Tibial nerve (tissue), 4 donors: ENCODE data around the gene LEPROT. TPM values are rescaled to one million over a fixed set of nuclear protein-coding genes. Genes with fewer than 3 reads are reported as not detected.

Experiments
- DNase-seq, 2 donors: peaks; one replicate each; pipeline ENCODE4 v3.0.0-alpha.2; 2019; ENCODE audit warnings: low spot score in 2 of 2
- H3K27ac ChIP-seq, 4 donors: fragments of 200-600 bp; sonication (generic) in 3 of 4; one replicate each; pipeline ENCODE4 v1.5.1; 2017 to 2019; ENCODE audit warnings: mild to moderate bottlenecking in 1 of 4
- H3K27me3 ChIP-seq, 2 donors: fragments of 200-600 bp; sonication (generic) in 1 of 2; one replicate each; pipeline versions ENCODE4 v1.5.1 to v1.6.0; 2017 to 2019
- H3K36me3 ChIP-seq, 3 donors: fragments of 200-600 bp; sonication (generic); one replicate each; pipeline ENCODE4 v1.5.1; 2018 to 2019
- H3K4me1 ChIP-seq, 4 donors: fragments of 200-600 bp; sonication (generic) in 3 of 4; one replicate each; pipeline ENCODE4 v1.5.1; 2017 to 2019
- H3K4me3 ChIP-seq, 4 donors: fragments of 200-600 bp; sonication (generic) in 3 of 4; one replicate each; pipeline ENCODE4 v1.5.1; 2017 to 2019; ENCODE audit warnings: mild to moderate bottlenecking in 1 of 4, moderate library complexity in 1 of 4
- H3K9me3 ChIP-seq, 4 donors: fragments of 200-600 bp; sonication (generic) in 3 of 4; one replicate each; pipeline ENCODE4 v1.5.1; 2017 to 2019
- EP300 ChIP-seq, 2 donors: sonication (generic); formaldehyde crosslinking; IDR thresholded peaks; one replicate each; pipeline ENCODE4 v1.6.1; 2017; ENCODE audit warnings: antibody characterized with exemption in 2 of 2, mild to moderate bottlenecking in 1 of 2
- POLR2A ChIP-seq, 2 donors: fragments of 450-650 bp; IDR thresholded peaks; one replicate each; pipeline ENCODE4 v1.6.1; 2017; ENCODE audit warnings: antibody characterized with exemption in 2 of 2, mild to moderate bottlenecking in 2 of 2, moderate library complexity in 2 of 2
- WGBS, 2 donors: methylation state at CpG; one replicate each; pipeline ENCODE4 v1.1.5; 2018; 5-methylcytosine and 5-hydroxymethylcytosine counted together
- total RNA-seq, 4 donors: library from RNA; depleted of rRNA; stranded (reverse); fragments of >200 nt; gene quantifications; one replicate each; pipeline ENCODE4 v1.1.0, GENCODE V29; 2016
- TF ChIP-seq, protein P1 (sequence below), 5 experiments: fragments of 200-600 bp in 3 of 5; fragments of 450-650 bp in 2 of 5; sonication (generic) in 3 of 5; IDR thresholded peaks; one replicate each; pipeline ENCODE4 v1.5.1; 2016 to 2019; ENCODE audit warnings: antibody characterized with exemption in 5 of 5, mild to moderate bottlenecking in 3 of 5, moderate library complexity in 2 of 5

The LEPROT gene
- total RNA-seq, 4 donors from 2014 or later: 53.0 to 77.7 (median 67.9) TPM

- DNase-seq: no peak
- WGBS, 2 donors: 95 to 97% methylated on average over 1 of the region's 1 CpG
- H3K27ac ChIP-seq: no peak overlapping the region
- H3K9me3 ChIP-seq: no peaks in the 10 kb centered on the region
- peaks cover 0 to 11% (median 0%) of the 10 kb centered on the region in 3 donors for H3K36me3 ChIP-seq
- TF ChIP-seq, protein P1, sequence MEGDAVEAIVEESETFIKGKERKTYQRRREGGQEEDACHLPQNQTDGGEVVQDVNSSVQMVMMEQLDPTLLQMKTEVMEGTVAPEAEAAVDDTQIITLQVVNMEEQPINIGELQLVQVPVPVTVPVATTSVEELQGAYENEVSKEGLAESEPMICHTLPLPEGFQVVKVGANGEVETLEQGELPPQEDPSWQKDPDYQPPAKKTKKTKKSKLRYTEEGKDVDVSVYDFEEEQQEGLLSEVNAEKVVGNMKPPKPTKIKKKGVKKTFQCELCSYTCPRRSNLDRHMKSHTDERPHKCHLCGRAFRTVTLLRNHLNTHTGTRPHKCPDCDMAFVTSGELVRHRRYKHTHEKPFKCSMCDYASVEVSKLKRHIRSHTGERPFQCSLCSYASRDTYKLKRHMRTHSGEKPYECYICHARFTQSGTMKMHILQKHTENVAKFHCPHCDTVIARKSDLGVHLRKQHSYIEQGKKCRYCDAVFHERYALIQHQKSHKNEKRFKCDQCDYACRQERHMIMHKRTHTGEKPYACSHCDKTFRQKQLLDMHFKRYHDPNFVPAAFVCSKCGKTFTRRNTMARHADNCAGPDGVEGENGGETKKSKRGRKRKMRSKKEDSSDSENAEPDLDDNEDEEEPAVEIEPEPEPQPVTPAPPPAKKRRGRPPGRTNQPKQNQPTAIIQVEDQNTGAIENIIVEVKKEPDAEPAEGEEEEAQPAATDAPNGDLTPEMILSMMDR (IDR thresholded peaks at IDR 0.05): no peak
- TF ChIP-seq EP300 (IDR thresholded peaks at IDR 0.05) (no peak), POLR2A (IDR thresholded peaks at IDR 0.05) (no peak)
- no peak overlapping the region for H3K4me3 ChIP-seq
- no peaks in the 10 kb centered on the region for H3K27me3 ChIP-seq
- H3K4me1 ChIP-seq: no peaks in the 10 kb centered on the region
Observed at GRCh38 chr1:65399003-65399402, 21.5 kb upstream of the LEPROT start.

DNA sequence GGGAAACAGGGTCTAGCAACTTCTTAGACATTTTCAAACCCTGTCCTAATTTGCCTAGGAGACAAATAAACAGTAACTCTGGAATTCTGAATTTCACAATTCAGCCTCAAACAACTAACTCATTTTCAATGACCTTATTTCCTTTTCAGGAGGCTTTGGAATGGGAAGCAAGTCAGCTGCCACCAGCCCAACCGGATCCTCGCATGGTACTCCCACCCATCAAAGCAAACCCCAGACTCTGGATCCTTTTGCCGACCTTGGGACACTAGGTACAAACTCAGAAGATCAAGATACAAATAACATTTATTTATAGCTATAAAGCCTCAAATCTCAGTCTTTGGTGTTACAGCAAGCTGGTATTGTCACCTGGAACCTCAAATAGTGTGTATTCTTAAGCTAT lies 18.9 kb upstream of the LEPROT start:
- TF ChIP-seq POLR2A (IDR thresholded peaks at IDR 0.05): no peak
- TF ChIP-seq, protein P1 (IDR thresholded peaks at IDR 0.05): no peak
- no peak for TF ChIP-seq EP300 (IDR thresholded peaks at IDR 0.05)
- 90 to 93% methylated on average over 3 of the region's 3 CpGs for WGBS, 2 donors

GRCh38 chr1:65404941-65405340 lies 15.5 kb upstream of the LEPROT start:
- TF ChIP-seq POLR2A (IDR thresholded peaks at IDR 0.05) (no peak), EP300 (IDR thresholded peaks at IDR 0.05) (no peak)
- TF ChIP-seq, protein P1 (IDR thresholded peaks at IDR 0.05): no peak
- H3K27ac ChIP-seq: no peak overlapping the region
- no peaks in the 10 kb centered on the region for H3K9me3 ChIP-seq
- H3K4me3 ChIP-seq: no peak overlapping the region
- H3K4me1 ChIP-seq: no peaks in the 10 kb centered on the region
- no peaks in the 10 kb centered on the region for H3K27me3 ChIP-seq
- no peak for DNase-seq
- peaks cover 0 to 29% (median 0%) of the 10 kb centered on the region in 3 donors for H3K36me3 ChIP-seq

More for the DNA sequence above, 18.9 kb upstream of the LEPROT start:
- H3K27me3 ChIP-seq: no peaks in the 10 kb centered on the region
- H3K9me3 ChIP-seq: no peaks in the 10 kb centered on the region
- no peak for DNase-seq
- H3K4me3 ChIP-seq: no peak overlapping the region
- no peak overlapping the region for H3K27ac ChIP-seq
- no peaks in the 10 kb centered on the region for H3K4me1 ChIP-seq
- peaks cover 0 to 10% (median 0%) of the 10 kb centered on the region in 3 donors for H3K36me3 ChIP-seq

DNA sequence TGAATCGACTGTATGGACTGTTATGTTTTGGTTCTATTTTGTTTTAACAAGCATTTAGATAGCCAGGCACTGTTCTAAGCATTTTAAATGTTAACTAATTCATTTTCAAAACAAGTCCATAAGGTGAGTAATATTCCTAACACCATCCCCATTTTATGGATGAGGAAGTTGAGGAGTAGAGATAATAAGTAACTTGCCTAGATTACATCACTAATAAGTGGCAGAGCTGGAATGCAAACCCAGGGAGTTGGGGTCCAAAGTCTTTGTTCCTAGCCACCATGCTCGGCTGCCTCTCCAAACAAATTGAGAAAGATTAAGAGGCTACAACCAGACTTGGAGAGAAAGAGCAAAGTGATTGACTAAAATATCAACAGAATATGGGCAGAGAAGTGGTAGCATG lies 12.6 kb upstream of the LEPROT start:
- H3K27ac ChIP-seq: no peak overlapping the region
- no peaks in the 10 kb centered on the region for H3K4me1 ChIP-seq
- 72 to 87% methylated on average over 2 of the region's 2 CpGs for WGBS, 2 donors
- no peaks in the 10 kb centered on the region for H3K9me3 ChIP-seq
- H3K36me3 ChIP-seq: peaks cover 0 to 34% (median 0%) of the 10 kb centered on the region in 3 donors
- TF ChIP-seq EP300 (IDR thresholded peaks at IDR 0.05): no peak
- TF ChIP-seq, protein P1 (IDR thresholded peaks at IDR 0.05): no peak
- DNase-seq: no peak
- no peaks in the 10 kb centered on the region for H3K27me3 ChIP-seq
- no peak overlapping the region for H3K4me3 ChIP-seq

GRCh38 chr1:65409314-65409713 lies 11.2 kb upstream of the LEPROT start:
- H3K9me3 ChIP-seq: no peaks in the 10 kb centered on the region
- no peak overlapping the region for H3K27ac ChIP-seq
- peaks cover 0 to 36% (median 0%) of the 10 kb centered on the region in 3 donors for H3K36me3 ChIP-seq
- WGBS, 2 donors: 56 to 78% methylated on average over 1 of the region's 1 CpG
- DNase-seq: no peak
- TF ChIP-seq POLR2A (IDR thresholded peaks at IDR 0.05) (no peak), EP300 (IDR thresholded peaks at IDR 0.05) (no peak)
- TF ChIP-seq, protein P1 (IDR thresholded peaks at IDR 0.05): no peak
- no peak overlapping the region for H3K4me3 ChIP-seq
- H3K27me3 ChIP-seq: no peaks in the 10 kb centered on the region
- H3K4me1 ChIP-seq: no peaks in the 10 kb centered on the region
